ENCODE data around the gene SLC25A45.
A peak's percentile ranks its signal among the peaks of the same experiment; 100 is the strongest.
"Not testable (repeated sequence)": the region's sequence is repeated elsewhere in the genome, so short reads cannot be mapped to it uniquely, and the experiment has no call there.

SLC25A45 gene

GRCh38 chr11:65357856-65358356 is 24.5 kb downstream of the SLC25A45 start:
- DNase-seq: no peak

GRCh38 chr11:65356394-65356972 is 26.0 kb downstream of the SLC25A45 start:
- DNase-seq: no peak

GRCh38 chr11:65355776-65356393 is 26.6 kb downstream of the SLC25A45 start:
- DNase-seq: no peak

- DNase-seq: peak; percentile 60 to 61
Measured at GRCh38 chr11:65355013-65355775, 27.3 kb downstream of the SLC25A45 start.

GRCh38 chr11:65354265-65355012 is 28.0 kb downstream of the SLC25A45 start, which contains the start of gene TIGD3:
TIGD3 (plus strand) TSS chr11:65354751; CDS start chr11:65355809, 1,058 bp downstream.
- peak; percentile 97 to 98 for DNase-seq

- no peak for DNase-seq
Measured at GRCh38 chr11:65353900-65354264, 28.6 kb downstream of the SLC25A45 start.

DNA sequence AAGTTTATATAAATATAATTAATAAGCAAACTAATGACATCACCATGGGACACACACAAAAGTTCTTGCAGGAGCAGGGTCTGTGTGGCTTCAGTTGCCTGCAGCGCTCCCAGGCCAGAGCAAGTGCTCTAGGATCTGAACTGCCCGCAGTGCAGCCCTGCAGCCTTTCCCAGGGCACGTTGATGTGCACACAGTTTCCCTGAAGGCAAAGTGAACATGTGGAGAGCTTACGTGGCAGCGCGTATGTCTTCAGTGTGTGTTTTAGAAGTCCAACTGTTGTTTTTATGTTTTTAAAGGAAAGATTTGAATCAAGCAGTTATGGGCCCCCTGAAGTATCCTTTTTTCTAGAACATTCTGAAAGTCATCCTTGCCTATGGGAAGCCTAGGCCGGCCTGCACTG is 29.1 kb downstream of the SLC25A45 start:
- no peak for DNase-seq

- no peak for DNase-seq
Measured at GRCh38 chr11:65352783-65353182, 29.7 kb downstream of the SLC25A45 start.

- DNase-seq: no peak
Measured at GRCh38 chr11:65351511-65351910, 30.9 kb downstream of the SLC25A45 start.

GRCh38 chr11:65341856-65342255 is 40.6 kb downstream of the SLC25A45 start:
- DNase-seq: no peak

- no peak for DNase-seq
Measured at GRCh38 chr11:65340226-65340625, 42.2 kb downstream of the SLC25A45 start.

GRCh38 chr11:65338676-65339075 is 43.8 kb downstream of the SLC25A45 start:
- no peak for DNase-seq

DNA sequence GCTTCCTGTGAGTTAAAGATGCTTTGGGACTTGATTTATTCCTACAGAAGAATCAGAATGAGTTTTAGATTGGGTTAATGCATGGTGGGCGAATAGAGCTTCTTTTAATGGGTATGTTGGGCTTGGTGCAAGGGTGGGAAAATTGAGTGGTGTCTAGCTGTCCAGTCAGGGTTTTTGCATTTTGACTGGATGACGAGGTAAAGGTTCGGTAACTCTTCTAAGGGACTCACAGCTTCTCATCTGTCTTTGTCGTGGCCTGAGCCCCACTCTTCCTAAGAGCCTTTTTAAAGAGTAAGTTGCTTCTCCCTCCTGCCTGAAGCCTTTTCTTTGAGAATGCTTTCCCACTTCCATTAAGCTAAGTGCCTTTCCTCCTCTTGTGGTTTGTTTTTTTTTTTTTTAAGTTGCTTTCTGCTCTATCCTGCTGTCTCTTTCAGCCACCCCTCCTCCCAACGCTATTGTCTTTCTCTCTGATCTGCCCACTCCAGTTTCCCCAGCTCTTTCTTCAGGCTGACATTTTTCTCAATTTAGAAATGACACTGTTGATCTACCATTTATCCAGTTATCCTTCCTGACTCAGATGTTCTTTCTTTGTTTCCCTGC is 47.6 kb downstream of the SLC25A45 start:
- no peak for DNase-seq

DNA sequence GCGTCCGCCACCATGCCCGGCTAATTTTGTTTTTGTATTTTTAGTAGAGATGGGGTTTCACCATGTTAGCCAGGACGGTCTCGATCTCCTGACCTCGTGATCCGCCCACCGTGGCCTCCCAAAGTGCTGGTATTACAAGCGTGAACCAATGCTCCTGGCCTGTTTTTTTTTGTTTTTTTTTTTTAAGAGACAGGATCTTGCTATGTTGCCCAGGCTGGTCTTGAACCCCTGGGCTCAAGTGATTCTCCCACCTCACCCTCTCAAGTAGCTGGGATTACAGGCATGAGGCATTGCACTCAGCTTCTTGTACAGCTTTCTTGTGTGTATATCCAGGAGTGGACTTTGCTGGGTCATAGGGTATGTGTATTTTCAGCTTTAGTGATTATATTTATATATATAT is 49.9 kb downstream of the SLC25A45 start:
- not testable (repeated sequence) for DNase-seq

DNA sequence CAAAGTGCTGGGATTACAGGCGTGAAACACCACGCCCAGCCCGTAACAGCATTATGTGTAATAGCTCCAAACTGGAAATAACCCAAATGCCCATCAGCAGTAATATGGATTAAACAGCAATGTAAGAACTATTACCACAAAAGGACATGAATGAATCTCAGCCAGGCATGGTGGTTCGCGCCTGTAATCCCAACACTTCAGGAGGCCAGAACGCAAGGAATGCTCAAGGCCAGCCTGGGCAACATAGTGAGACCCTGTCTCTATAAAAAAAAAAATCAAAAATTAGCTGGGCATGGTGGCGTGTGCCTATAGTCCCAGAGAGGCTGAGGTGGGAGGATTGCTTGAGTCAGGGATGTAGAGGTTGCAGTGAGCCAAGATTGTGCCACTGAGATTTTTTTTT is 51.9 kb downstream of the SLC25A45 start:
- DNase-seq: no peak

- peak; percentile 82 to 84 for DNase-seq
Measured at GRCh38 chr11:65329944-65330403, 52.5 kb downstream of the SLC25A45 start.

GRCh38 chr11:65329478-65329877 is 53.0 kb downstream of the SLC25A45 start:
- peak in 1 of 2 donors; percentile 24 for DNase-seq

DNA sequence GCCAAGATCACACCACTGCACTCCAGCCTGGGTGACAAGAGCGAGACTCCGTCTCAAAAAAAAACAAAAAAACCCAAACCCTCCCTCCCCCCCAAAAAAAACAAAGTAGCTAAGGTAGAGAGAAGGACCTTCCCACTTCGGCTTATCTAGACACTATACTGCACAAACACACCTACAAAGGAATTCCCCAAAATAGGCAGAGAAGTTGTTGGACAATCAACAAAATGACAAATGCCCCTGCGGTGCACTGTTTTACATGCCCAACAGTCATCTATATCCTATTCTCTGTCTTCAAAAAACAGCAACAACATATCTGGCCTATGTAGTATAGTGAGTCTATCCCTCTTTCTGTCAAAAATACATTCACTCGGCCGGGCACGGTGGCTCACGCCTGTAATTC is 55.4 kb downstream of the SLC25A45 start:
- DNase-seq: no peak

GRCh38 chr11:65325435-65325834 is 57.0 kb downstream of the SLC25A45 start:
- DNase-seq: no peak

Data from CD4-positive, alpha-beta T cell treated with Interleukin-4 for 1 hour (primary cell).